ENCODE data around the gene STAM. TPM values are rescaled to one million over a fixed set of nuclear protein-coding genes. Genes with fewer than 3 reads are reported as not detected.

STAM gene
- total RNA-seq, 1 experiment from 2014 or later = 9.3 TPM

- no peak overlapping the region for H3K4me3 ChIP-seq
- no peaks in the 10 kb centered on the region for H3K9me3 ChIP-seq
- no peaks in the 10 kb centered on the region for H3K36me3 ChIP-seq
- DNase-seq = no peak
- no peaks in the 10 kb centered on the region for H3K27me3 ChIP-seq
These were observed 121.7 kb downstream of the STAM start for GRCh38 chr10:17765602-17766001.

Other genes starting within 250 kb of the STAM start
- not detected in 2 replicates for gene ST8SIA6, start 189.6 kb upstream of the STAM start, total RNA-seq (2014; rRNA removed; shearing (Covaris generic); ENCODE audit: low replicate concordance)
- 37.3 and 71.8 TPM in 2 replicates for gene HACD1, start 26.8 kb upstream of the STAM start, total RNA-seq (2014; rRNA removed; shearing (Covaris generic); ENCODE audit: low replicate concordance)
- not detected in 2 replicates for gene TMEM236, start 108.0 kb downstream of the STAM start, total RNA-seq (2014; rRNA removed; shearing (Covaris generic); ENCODE audit: low replicate concordance)
- not detected in 2 replicates for gene MRC1, start 165.2 kb downstream of the STAM start, total RNA-seq (2014; rRNA removed; shearing (Covaris generic); ENCODE audit: low replicate concordance)